Keratinocyte (primary cell): ENCODE data around the gene ZER1. TPM values are rescaled to one million over a fixed set of nuclear protein-coding genes. Genes with fewer than 3 reads are reported as not detected.

ENCODE experiments used
- DNase-seq: peaks from one replicate; pipeline ENCODE4 v3.0.0-alpha.2; 2011; ENCODE audit warnings: low read depth, missing footprints, low spot score
- FAIRE-seq: peaks from 2 replicates; lab custom pipeline; 2011; peaks lifted over from hg19 to GRCh38; lab: Jason Lieb, UNC
- H2AFZ ChIP-seq: 2 replicates; pipeline ENCODE4 v1.6.0; 2012; ENCODE audit warnings: low read length, control low read depth, inconsistent platforms; ENCODE audit not compliant: control insufficient read depth
- H3K27ac ChIP-seq: 2 replicates; pipeline ENCODE4 v1.5.1; 2011; ENCODE audit warnings: low read length; ENCODE audit not compliant: control insufficient read depth, insufficient read depth
- H3K27me3 ChIP-seq: 3 replicates; pipeline ENCODE4 v1.6.0; 2011; ENCODE audit warnings: low read length; ENCODE audit not compliant: control insufficient read depth, insufficient read depth; ENCODE audit errors: extremely low read depth
- H3K36me3 ChIP-seq, 2 experiments: 2 replicates in 1 of 2; 3 replicates in 1 of 2; pipeline ENCODE4 v1.5.1; 2011; ENCODE audit warnings: low read length in 2 of 2, mild to moderate bottlenecking in 1 of 2; ENCODE audit not compliant: control insufficient read depth in 2 of 2, insufficient read depth in 2 of 2; ENCODE audit errors: extremely low read depth in 1 of 2
- H3K4me1 ChIP-seq: 3 replicates; pipeline ENCODE4 v1.5.1; 2011; ENCODE audit warnings: low read length; ENCODE audit not compliant: control insufficient read depth, insufficient read depth; ENCODE audit errors: extremely low read depth
- H3K4me2 ChIP-seq: 3 replicates; pipeline ENCODE4 v1.6.0; 2011; ENCODE audit warnings: low read depth, low read length; ENCODE audit not compliant: control insufficient read depth, insufficient read depth; ENCODE audit errors: extremely low read depth
- H3K4me3 ChIP-seq, 3 experiments: fragments of 200-600 bp in 1 of 3; sonication (generic) in 1 of 3; 2 replicates in 2 of 3; 3 replicates in 1 of 3; pipeline ENCODE4 v1.5.1; 2011 to 2016; ENCODE audit warnings: low read length in 3 of 3, mild to moderate bottlenecking in 3 of 3, control low read depth in 2 of 3, inconsistent platforms in 1 of 3, low read depth in 1 of 3, mixed read lengths in 1 of 3, mixed run types in 1 of 3, moderate library complexity in 1 of 3; ENCODE audit not compliant: control insufficient read depth in 2 of 3, insufficient read depth in 2 of 3; ENCODE audit errors: extremely low read depth in 1 of 3
- H3K79me2 ChIP-seq: 2 replicates; pipeline ENCODE4 v1.6.0; 2012; ENCODE audit warnings: low read length; ENCODE audit not compliant: control insufficient read depth, insufficient read depth
- H3K9ac ChIP-seq: 3 replicates; pipeline ENCODE4 v1.6.0; 2011; ENCODE audit warnings: low read length; ENCODE audit not compliant: control insufficient read depth, insufficient read depth; ENCODE audit errors: extremely low read depth
- H3K9me1 ChIP-seq: 3 replicates; pipeline ENCODE4 v1.6.0; 2011; ENCODE audit warnings: low read length; ENCODE audit not compliant: control insufficient read depth, insufficient read depth; ENCODE audit errors: extremely low read depth
- H3K9me3 ChIP-seq: 2 replicates; pipeline ENCODE4 v1.5.1; 2012; ENCODE audit warnings: low read depth, low read length; ENCODE audit not compliant: control insufficient read depth
- H4K20me1 ChIP-seq: 3 replicates; pipeline ENCODE4 v1.6.0; 2011; ENCODE audit warnings: low read length; ENCODE audit not compliant: control insufficient read depth, insufficient read depth; ENCODE audit errors: extremely low read depth
- EZH2 ChIP-seq: IDR thresholded peaks from one replicate; pipeline ENCODE4 v1.6.1; 2012; ENCODE audit warnings: inconsistent platforms, mild to moderate bottlenecking, low read length, moderate library complexity
- dilution Hi-C: fragments of 300-500 bp; cut with MboI; formaldehyde crosslinking; loops from one replicate; pipeline ENCODE4 v1.7.0; 2020; ENCODE audit warnings: low sequenced_read_pairs; ENCODE audit not compliant: extremely low pct_ligation_motif_present
- polyA plus RNA-seq, 5 experiments: library from polyadenylated mRNA; depleted of rRNA in 3 of 5; stranded (reverse) in 3 of 5; stranded (forward) in 1 of 5; unstranded in 1 of 5; fragments of >200 nt; gene quantifications; 1 replicate in 1 of 5; 2 replicates in 3 of 5; 3 replicates in 1 of 5; pipeline versions ENCODE4 v1.2.1 to v1.2.3, GENCODE V29; 2011 to 2012; ENCODE audit warnings: missing spikeins in 2 of 5, low read depth in 1 of 5, low replicate concordance in 1 of 5
- TF ChIP-seq, protein P1 (sequence below), 3 experiments: IDR thresholded peaks in 1 of 3; conservative IDR thresholded peaks in 1 of 3; optimal IDR thresholded peaks in 1 of 3; 2 replicates in 2 of 3; 3 replicates in 1 of 3; pipeline versions ENCODE3 to v1.5.1; 2011; ENCODE audit warnings: low read length in 3 of 3, mild to moderate bottlenecking in 3 of 3, moderate library complexity in 2 of 3, control low read depth in 1 of 3, inconsistent platforms in 1 of 3; ENCODE audit not compliant: insufficient read depth in 2 of 3; ENCODE audit errors: extremely low read depth in 1 of 3

The ZER1 gene
- polyA plus RNA-seq, 1 donor (not counting 4 experiments of a cell fraction or from before 2014, with no cell fraction given), result 14.9 TPM

- Histone ChIP-seq H3K4me2 (peak overlapping the region; percentile 93), H3K36me3 (peaks cover 5 to 35% of the 10 kb centered on the region in 2 experiments), H3K27ac (peak overlapping the region; percentile 82), H3K4me1 (peaks cover 33% of the 10 kb centered on the region), H3K79me2 (peaks cover 63% of the 10 kb centered on the region), H2AFZ (no peak overlapping the region), H3K27me3 (no peaks in the 10 kb centered on the region), H4K20me1 (peaks cover 4% of the 10 kb centered on the region), H3K9me3 (no peaks in the 10 kb centered on the region), H3K9me1 (no peaks in the 10 kb centered on the region), H3K9ac (peak overlapping the region; percentile 92), H3K4me3 (peak overlapping the region; percentile 54 to 100 (median 97))
- no peak for FAIRE-seq
- dilution Hi-C loops, result no loop called here
- TF ChIP-seq EZH2, result no peak
- TF ChIP-seq, protein P1, sequence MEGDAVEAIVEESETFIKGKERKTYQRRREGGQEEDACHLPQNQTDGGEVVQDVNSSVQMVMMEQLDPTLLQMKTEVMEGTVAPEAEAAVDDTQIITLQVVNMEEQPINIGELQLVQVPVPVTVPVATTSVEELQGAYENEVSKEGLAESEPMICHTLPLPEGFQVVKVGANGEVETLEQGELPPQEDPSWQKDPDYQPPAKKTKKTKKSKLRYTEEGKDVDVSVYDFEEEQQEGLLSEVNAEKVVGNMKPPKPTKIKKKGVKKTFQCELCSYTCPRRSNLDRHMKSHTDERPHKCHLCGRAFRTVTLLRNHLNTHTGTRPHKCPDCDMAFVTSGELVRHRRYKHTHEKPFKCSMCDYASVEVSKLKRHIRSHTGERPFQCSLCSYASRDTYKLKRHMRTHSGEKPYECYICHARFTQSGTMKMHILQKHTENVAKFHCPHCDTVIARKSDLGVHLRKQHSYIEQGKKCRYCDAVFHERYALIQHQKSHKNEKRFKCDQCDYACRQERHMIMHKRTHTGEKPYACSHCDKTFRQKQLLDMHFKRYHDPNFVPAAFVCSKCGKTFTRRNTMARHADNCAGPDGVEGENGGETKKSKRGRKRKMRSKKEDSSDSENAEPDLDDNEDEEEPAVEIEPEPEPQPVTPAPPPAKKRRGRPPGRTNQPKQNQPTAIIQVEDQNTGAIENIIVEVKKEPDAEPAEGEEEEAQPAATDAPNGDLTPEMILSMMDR (optimal IDR thresholded peaks at IDR 0.05 in 1 of 3, IDR thresholded peaks at IDR 0.05 in 1 of 3, conservative IDR thresholded peaks at IDR 0.05 in 1 of 3; ENCODE audit: extremely low read depth in 1 of 3, insufficient read depth in 2 of 3, low read length in 3 of 3), result no peak
- no peak for DNase-seq
These were observed 81.7 kb downstream of the ZER1 start for GRCh38 chr9:128689820-128690683.

- Histone ChIP-seq H3K9me3 (no peaks in the 10 kb centered on the region), H3K36me3 (peaks cover 5 to 32% of the 10 kb centered on the region in 2 experiments), H3K9me1 (no peaks in the 10 kb centered on the region), H3K79me2 (peaks cover 65% of the 10 kb centered on the region), H3K4me1 (peaks cover 34% of the 10 kb centered on the region), H4K20me1 (peaks cover 4% of the 10 kb centered on the region), H2AFZ (no peak overlapping the region), H3K9ac (peak overlapping the region; percentile 75), H3K4me2 (no peak overlapping the region), H3K4me3 (peak overlapping the region in 2 of 3 experiments; percentile 48 to 61), H3K27me3 (no peaks in the 10 kb centered on the region), H3K27ac (peak overlapping the region; percentile 47)
- dilution Hi-C loops, result no loop called here
- no peak for DNase-seq
- no peak for TF ChIP-seq EZH2
- TF ChIP-seq, protein P1 (optimal IDR thresholded peaks at IDR 0.05 in 1 of 3, IDR thresholded peaks at IDR 0.05 in 1 of 3, conservative IDR thresholded peaks at IDR 0.05 in 1 of 3; ENCODE audit: extremely low read depth in 1 of 3, insufficient read depth in 2 of 3, low read length in 3 of 3), result no peak
- FAIRE-seq, result no peak
These were observed 82.4 kb downstream of the ZER1 start for GRCh38 chr9:128689293-128689774.
